ENCODE data around the gene MARCO.

The MARCO gene

GRCh38 chr2:118978064-118978463, 36.1 kb downstream of the MARCO start:
- ATAC-seq (ENCODE audit: low read depth) (no peak), DNase-seq (ENCODE audit: low spot score) (no peak)
- Histone ChIP-seq H3K4me1 (ENCODE audit: insufficient read depth, poor library complexity, severe bottlenecking) (peaks cover 13% of the 10 kb centered on the region), H3K27me3 (ENCODE audit: insufficient read depth, poor library complexity, severe bottlenecking) (no peaks in the 10 kb centered on the region), H3K27ac (ENCODE audit: poor library complexity, severe bottlenecking) (no peak overlapping the region), H3K9me3 (ENCODE audit: severe bottlenecking) (no peaks in the 10 kb centered on the region), H3K36me3 (ENCODE audit: low read depth) (no peaks in the 10 kb centered on the region), H3K4me3 (ENCODE audit: severe bottlenecking) (no peak overlapping the region)
- TF ChIP-seq, protein P1, sequence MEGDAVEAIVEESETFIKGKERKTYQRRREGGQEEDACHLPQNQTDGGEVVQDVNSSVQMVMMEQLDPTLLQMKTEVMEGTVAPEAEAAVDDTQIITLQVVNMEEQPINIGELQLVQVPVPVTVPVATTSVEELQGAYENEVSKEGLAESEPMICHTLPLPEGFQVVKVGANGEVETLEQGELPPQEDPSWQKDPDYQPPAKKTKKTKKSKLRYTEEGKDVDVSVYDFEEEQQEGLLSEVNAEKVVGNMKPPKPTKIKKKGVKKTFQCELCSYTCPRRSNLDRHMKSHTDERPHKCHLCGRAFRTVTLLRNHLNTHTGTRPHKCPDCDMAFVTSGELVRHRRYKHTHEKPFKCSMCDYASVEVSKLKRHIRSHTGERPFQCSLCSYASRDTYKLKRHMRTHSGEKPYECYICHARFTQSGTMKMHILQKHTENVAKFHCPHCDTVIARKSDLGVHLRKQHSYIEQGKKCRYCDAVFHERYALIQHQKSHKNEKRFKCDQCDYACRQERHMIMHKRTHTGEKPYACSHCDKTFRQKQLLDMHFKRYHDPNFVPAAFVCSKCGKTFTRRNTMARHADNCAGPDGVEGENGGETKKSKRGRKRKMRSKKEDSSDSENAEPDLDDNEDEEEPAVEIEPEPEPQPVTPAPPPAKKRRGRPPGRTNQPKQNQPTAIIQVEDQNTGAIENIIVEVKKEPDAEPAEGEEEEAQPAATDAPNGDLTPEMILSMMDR (IDR thresholded peaks at IDR 0.05; ENCODE audit: poor library complexity, severe bottlenecking): no peak

DNA sequence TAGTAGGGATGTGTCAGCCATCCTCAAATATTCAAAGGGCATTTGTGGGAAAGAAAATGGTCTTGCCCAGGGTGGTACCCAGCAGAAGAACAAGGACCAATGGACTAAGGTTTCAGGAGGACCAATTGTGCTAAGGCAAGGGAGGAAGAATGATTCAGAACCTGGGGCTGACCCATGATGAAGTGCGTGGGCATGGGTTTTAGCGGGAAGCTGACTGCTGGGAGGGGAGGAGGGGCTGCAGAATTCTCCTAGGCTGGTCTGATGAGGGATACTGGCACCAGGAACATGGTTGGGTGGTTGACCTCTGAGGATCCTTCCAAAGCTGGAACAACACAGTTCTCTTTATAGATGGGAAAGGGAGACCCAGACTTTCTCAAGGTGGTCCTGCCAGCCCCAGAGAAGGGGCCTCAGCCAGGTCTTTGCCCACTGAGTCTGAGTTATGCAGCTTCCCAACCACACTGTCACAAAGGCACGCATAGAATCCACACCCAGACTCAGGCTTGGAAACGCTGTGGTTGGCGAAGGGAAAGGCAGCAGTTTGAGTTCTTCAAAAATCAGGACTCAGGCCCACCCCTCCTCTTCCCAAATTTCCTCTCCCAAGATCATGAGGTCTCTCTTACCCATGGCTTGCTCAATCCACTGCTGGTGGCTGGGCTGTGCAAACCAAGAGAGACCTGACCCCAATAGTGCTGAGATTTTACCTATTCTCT, 37.3 kb downstream of the MARCO start:
- H3K9me3 ChIP-seq (ENCODE audit: severe bottlenecking): no peaks in the 10 kb centered on the region
- no peak overlapping the region for H3K27ac ChIP-seq (ENCODE audit: poor library complexity, severe bottlenecking)
- peaks cover 2% of the 10 kb centered on the region for H3K4me1 ChIP-seq (ENCODE audit: insufficient read depth, poor library complexity, severe bottlenecking)
- no peak for DNase-seq (ENCODE audit: low spot score)
- no peaks in the 10 kb centered on the region for H3K27me3 ChIP-seq (ENCODE audit: insufficient read depth, poor library complexity, severe bottlenecking)
- TF ChIP-seq, protein P1 (IDR thresholded peaks at IDR 0.05; ENCODE audit: poor library complexity, severe bottlenecking): no peak
- no peaks in the 10 kb centered on the region for H3K36me3 ChIP-seq (ENCODE audit: low read depth)
- no peak overlapping the region for H3K4me3 ChIP-seq (ENCODE audit: severe bottlenecking)
- no peak for ATAC-seq (ENCODE audit: low read depth)

DNA sequence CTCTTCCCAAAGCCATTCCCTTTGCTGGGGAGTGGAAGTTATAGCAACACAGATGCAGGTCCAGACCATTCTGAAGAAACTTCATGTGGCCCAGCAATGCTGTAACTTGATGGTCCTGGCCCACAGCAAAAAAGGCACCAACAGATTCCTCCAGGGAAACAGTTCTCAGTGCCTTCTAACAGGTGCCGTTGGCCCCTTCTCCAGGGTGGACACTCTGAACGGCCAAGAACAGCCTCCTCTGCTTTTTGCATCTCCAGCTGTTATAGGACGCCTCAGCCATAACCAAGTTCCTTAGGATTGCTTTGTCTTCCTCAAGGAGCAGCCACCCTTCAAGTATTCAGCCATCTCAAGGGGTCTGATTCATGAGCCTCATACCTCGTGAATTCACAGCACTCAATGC, 38.0 kb downstream of the MARCO start:
- Histone ChIP-seq H3K9me3 (ENCODE audit: severe bottlenecking) (no peaks in the 10 kb centered on the region), H3K27me3 (ENCODE audit: insufficient read depth, poor library complexity, severe bottlenecking) (no peaks in the 10 kb centered on the region), H3K36me3 (ENCODE audit: low read depth) (no peaks in the 10 kb centered on the region), H3K4me1 (ENCODE audit: insufficient read depth, poor library complexity, severe bottlenecking) (no peaks in the 10 kb centered on the region), H3K27ac (ENCODE audit: poor library complexity, severe bottlenecking) (no peak overlapping the region), H3K4me3 (ENCODE audit: severe bottlenecking) (no peak overlapping the region)
- no peak; the same call in 2 of the 3 replicates for ATAC-seq (ENCODE audit: low read depth)
- TF ChIP-seq, protein P1 (IDR thresholded peaks at IDR 0.05; ENCODE audit: poor library complexity, severe bottlenecking): no peak
- no peak for DNase-seq (ENCODE audit: low spot score)

GRCh38 chr2:118980573-118980972, 38.6 kb downstream of the MARCO start:
- ATAC-seq (ENCODE audit: low read depth) (no peak), DNase-seq (ENCODE audit: low spot score) (no peak)
- TF ChIP-seq, protein P1 (IDR thresholded peaks at IDR 0.05; ENCODE audit: poor library complexity, severe bottlenecking): no peak
- no peak overlapping the region for H3K4me3 ChIP-seq (ENCODE audit: severe bottlenecking)
- no peak overlapping the region for H3K27ac ChIP-seq (ENCODE audit: poor library complexity, severe bottlenecking)
- no peaks in the 10 kb centered on the region for H3K4me1 ChIP-seq (ENCODE audit: insufficient read depth, poor library complexity, severe bottlenecking)
- H3K27me3 ChIP-seq (ENCODE audit: insufficient read depth, poor library complexity, severe bottlenecking): no peaks in the 10 kb centered on the region
- H3K36me3 ChIP-seq (ENCODE audit: low read depth): no peaks in the 10 kb centered on the region
- no peaks in the 10 kb centered on the region for H3K9me3 ChIP-seq (ENCODE audit: severe bottlenecking)

GRCh38 chr2:118981632-118982031, 39.6 kb downstream of the MARCO start:
- Histone ChIP-seq H3K27me3 (ENCODE audit: insufficient read depth, poor library complexity, severe bottlenecking) (no peaks in the 10 kb centered on the region), H3K27ac (ENCODE audit: poor library complexity, severe bottlenecking) (no peak overlapping the region), H3K4me3 (ENCODE audit: severe bottlenecking) (no peak overlapping the region), H3K4me1 (ENCODE audit: insufficient read depth, poor library complexity, severe bottlenecking) (no peaks in the 10 kb centered on the region), H3K9me3 (ENCODE audit: severe bottlenecking) (no peaks in the 10 kb centered on the region), H3K36me3 (ENCODE audit: low read depth) (no peaks in the 10 kb centered on the region)
- DNase-seq (ENCODE audit: low spot score) (no peak), ATAC-seq (ENCODE audit: low read depth) (no peak)
- TF ChIP-seq, protein P1 (IDR thresholded peaks at IDR 0.05; ENCODE audit: poor library complexity, severe bottlenecking): no peak
